Astrocyte (in vitro differentiated cells and primary cell): Measurements from ENCODE around the gene RIMBP2. TPM values are rescaled to one million over a fixed set of nuclear protein-coding genes. Genes with fewer than 3 reads are reported as not detected.

Experiments used
- DNase-seq: peaks from one replicate; pipeline ENCODE4 v3.0.0-alpha.2; 2010; ENCODE audit warnings: low read depth
- FAIRE-seq: peaks from 2 replicates; lab custom pipeline; 2011; peaks lifted over from hg19 to GRCh38; lab: Jason Lieb, UNC
- H2AFZ ChIP-seq: 2 replicates; pipeline ENCODE4 v1.6.0; 2012; ENCODE audit warnings: low read depth, low read length, inconsistent platforms
- H3K27ac ChIP-seq: 2 replicates; pipeline ENCODE4 v1.5.1; 2011; ENCODE audit warnings: low read depth, low read length, inconsistent platforms
- H3K27me3 ChIP-seq: 2 replicates; pipeline ENCODE4 v1.6.0; 2011; ENCODE audit warnings: low read length, inconsistent platforms; ENCODE audit not compliant: insufficient read depth
- H3K36me3 ChIP-seq: 2 replicates; pipeline ENCODE4 v1.5.1; 2011; ENCODE audit warnings: low read length, inconsistent platforms; ENCODE audit not compliant: insufficient read depth
- H3K4me1 ChIP-seq: 2 replicates; pipeline ENCODE4 v1.5.1; 2011; ENCODE audit warnings: low read length, inconsistent platforms; ENCODE audit not compliant: insufficient read depth
- H3K4me2 ChIP-seq: 2 replicates; pipeline ENCODE4 v1.6.0; 2012; ENCODE audit warnings: low read length, inconsistent platforms
- H3K4me3 ChIP-seq: 2 replicates; pipeline ENCODE4 v1.5.1; 2011; ENCODE audit warnings: low read depth, mild to moderate bottlenecking, low read length, inconsistent platforms; ENCODE audit not compliant: insufficient read depth
- H3K79me2 ChIP-seq: 2 replicates; pipeline ENCODE4 v1.6.0; 2012; ENCODE audit warnings: mild to moderate bottlenecking, low read length, inconsistent platforms; ENCODE audit not compliant: insufficient read depth
- H3K9ac ChIP-seq: 2 replicates; pipeline ENCODE4 v1.6.0; 2012; ENCODE audit warnings: mild to moderate bottlenecking, low read length, inconsistent platforms
- H3K9me3 ChIP-seq: 2 replicates; pipeline ENCODE4 v1.5.1; 2012; ENCODE audit warnings: low read depth, mild to moderate bottlenecking, low read length, inconsistent platforms; ENCODE audit not compliant: insufficient read depth
- H4K20me1 ChIP-seq: 2 replicates; pipeline ENCODE4 v1.6.0; 2012; ENCODE audit warnings: low read length, inconsistent platforms; ENCODE audit not compliant: insufficient read depth
- H3K27ac Mint-ChIP-seq: one replicate; pipeline ENCODE4 v1.8.0; 2021; ENCODE audit warnings: mild to moderate bottlenecking, mixed read lengths; ENCODE audit not compliant: unreplicated experiment
- H3K27me3 Mint-ChIP-seq: one replicate; pipeline ENCODE4 v1.8.0; 2021; ENCODE audit warnings: low read depth, mixed read lengths; ENCODE audit not compliant: unreplicated experiment
- H3K36me3 Mint-ChIP-seq: one replicate; pipeline ENCODE4 v1.8.0; 2021; ENCODE audit warnings: low read depth, mixed read lengths; ENCODE audit not compliant: unreplicated experiment
- H3K4me1 Mint-ChIP-seq: one replicate; pipeline ENCODE4 v1.8.0; 2021; ENCODE audit warnings: low read depth, mixed read lengths; ENCODE audit not compliant: unreplicated experiment
- H3K4me3 Mint-ChIP-seq: one replicate; pipeline ENCODE4 v1.8.0; 2021; ENCODE audit warnings: mild to moderate bottlenecking, moderate library complexity, mixed read lengths; ENCODE audit not compliant: unreplicated experiment
- H3K9me3 Mint-ChIP-seq: one replicate; pipeline ENCODE4 v1.8.0; 2021; ENCODE audit warnings: mild to moderate bottlenecking, mixed read lengths; ENCODE audit not compliant: unreplicated experiment
- EZH2 ChIP-seq: IDR thresholded peaks from 2 replicates; pipeline ENCODE4 v1.6.1; 2012; ENCODE audit warnings: mild to moderate bottlenecking, low read length, inconsistent platforms; ENCODE audit not compliant: insufficient read depth
- total RNA-seq: library from RNA; stranded (reverse); gene quantifications from 2 replicates; pipeline ENCODE4 v1.2.1, GENCODE V29; 2021
- TF ChIP-seq, protein P1 (sequence below): IDR thresholded peaks from 2 replicates; pipeline ENCODE4 v1.5.1; 2011; ENCODE audit warnings: low read depth, mild to moderate bottlenecking, inconsistent platforms, low read length, moderate library complexity; ENCODE audit not compliant: insufficient read depth

RIMBP2 gene
- total RNA-seq, 1 donor from 2014 or later, result 2.2 TPM

DNA sequence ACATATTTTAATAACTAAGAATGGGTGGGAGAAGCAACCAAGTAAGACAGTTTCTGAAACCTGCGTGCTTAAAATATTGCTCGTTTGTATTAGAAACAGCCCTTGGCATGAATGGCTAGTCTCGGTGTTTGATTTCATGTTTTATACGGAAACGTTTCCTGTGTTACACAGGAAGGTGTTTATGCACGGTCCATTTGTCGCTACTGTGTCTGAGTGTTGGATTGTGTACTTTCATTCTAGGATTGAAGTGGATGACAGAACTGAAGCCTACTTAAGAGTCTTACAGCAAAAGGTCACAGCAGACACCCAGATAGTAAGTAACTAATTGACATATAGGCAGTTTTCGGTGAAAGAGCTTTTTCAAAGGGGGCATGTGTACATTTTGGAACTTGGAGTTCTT lies 358.9 kb downstream of the RIMBP2 start:
- Histone ChIP-seq H3K9ac (no peak overlapping the region), H3K79me2 (no peaks in the 10 kb centered on the region), H2AFZ (no peak overlapping the region), H4K20me1 (no peaks in the 10 kb centered on the region), H3K4me1 (no peaks in the 10 kb centered on the region), H3K9me3 (no peaks in the 10 kb centered on the region), H3K36me3 (no peaks in the 10 kb centered on the region), H3K27ac (no peak overlapping the region), H3K4me2 (no peak overlapping the region), H3K4me3 (no peak overlapping the region), H3K27me3 (no peaks in the 10 kb centered on the region)
- H3K27me3 Mint-ChIP-seq, result no peaks in the 10 kb centered on the region
- no peak overlapping the region for H3K27ac Mint-ChIP-seq
- DNase-seq (no peak), FAIRE-seq (no peak)
- no peaks in the 10 kb centered on the region for H3K4me1 Mint-ChIP-seq
- no peaks in the 10 kb centered on the region for H3K36me3 Mint-ChIP-seq
- H3K9me3 Mint-ChIP-seq, result peaks cover 8% of the 10 kb centered on the region
- TF ChIP-seq EZH2, result no peak
- TF ChIP-seq, protein P1, sequence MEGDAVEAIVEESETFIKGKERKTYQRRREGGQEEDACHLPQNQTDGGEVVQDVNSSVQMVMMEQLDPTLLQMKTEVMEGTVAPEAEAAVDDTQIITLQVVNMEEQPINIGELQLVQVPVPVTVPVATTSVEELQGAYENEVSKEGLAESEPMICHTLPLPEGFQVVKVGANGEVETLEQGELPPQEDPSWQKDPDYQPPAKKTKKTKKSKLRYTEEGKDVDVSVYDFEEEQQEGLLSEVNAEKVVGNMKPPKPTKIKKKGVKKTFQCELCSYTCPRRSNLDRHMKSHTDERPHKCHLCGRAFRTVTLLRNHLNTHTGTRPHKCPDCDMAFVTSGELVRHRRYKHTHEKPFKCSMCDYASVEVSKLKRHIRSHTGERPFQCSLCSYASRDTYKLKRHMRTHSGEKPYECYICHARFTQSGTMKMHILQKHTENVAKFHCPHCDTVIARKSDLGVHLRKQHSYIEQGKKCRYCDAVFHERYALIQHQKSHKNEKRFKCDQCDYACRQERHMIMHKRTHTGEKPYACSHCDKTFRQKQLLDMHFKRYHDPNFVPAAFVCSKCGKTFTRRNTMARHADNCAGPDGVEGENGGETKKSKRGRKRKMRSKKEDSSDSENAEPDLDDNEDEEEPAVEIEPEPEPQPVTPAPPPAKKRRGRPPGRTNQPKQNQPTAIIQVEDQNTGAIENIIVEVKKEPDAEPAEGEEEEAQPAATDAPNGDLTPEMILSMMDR, result no peak
- no peak overlapping the region for H3K4me3 Mint-ChIP-seq

DNA sequence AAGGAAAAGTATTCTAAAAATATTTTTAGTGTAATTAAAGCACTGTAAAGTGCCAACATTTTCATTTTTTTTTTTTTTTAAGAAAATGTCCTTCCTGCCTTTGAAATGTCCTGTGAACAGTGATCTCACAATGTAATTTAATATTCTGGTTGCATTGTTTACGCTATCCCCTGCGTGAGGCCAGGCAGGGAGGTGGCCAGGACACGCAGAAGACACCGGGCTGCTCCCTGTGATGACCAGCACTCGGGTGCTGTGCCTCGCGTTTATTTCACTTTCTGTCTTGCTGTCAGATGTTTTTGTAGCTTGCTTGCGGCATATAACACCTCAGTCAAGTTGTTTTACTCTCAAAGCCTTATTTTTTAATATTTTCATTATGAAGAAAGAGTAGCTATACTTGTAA lies 359.9 kb downstream of the RIMBP2 start:
- no peaks in the 10 kb centered on the region for H3K79me2 ChIP-seq
- Mint-ChIP-seq H3K27me3 (no peaks in the 10 kb centered on the region), H3K36me3 (no peaks in the 10 kb centered on the region), H3K4me3 (no peak overlapping the region), H3K9me3 (peaks cover 12% of the 10 kb centered on the region), H3K4me1 (no peaks in the 10 kb centered on the region), H3K27ac (no peak overlapping the region)
- H3K9ac ChIP-seq, result no peak overlapping the region
- DNase-seq (no peak), FAIRE-seq (no peak)
- H3K9me3 ChIP-seq, result no peaks in the 10 kb centered on the region
- H3K4me2 ChIP-seq, result no peak overlapping the region
- no peaks in the 10 kb centered on the region for H3K4me1 ChIP-seq
- no peak overlapping the region for H3K4me3 ChIP-seq
- no peak overlapping the region for H2AFZ ChIP-seq
- no peak for TF ChIP-seq EZH2
- TF ChIP-seq, protein P1, result no peak
- no peaks in the 10 kb centered on the region for H4K20me1 ChIP-seq
- H3K27me3 ChIP-seq, result no peaks in the 10 kb centered on the region
- H3K27ac ChIP-seq, result no peak overlapping the region
- no peaks in the 10 kb centered on the region for H3K36me3 ChIP-seq

DNA sequence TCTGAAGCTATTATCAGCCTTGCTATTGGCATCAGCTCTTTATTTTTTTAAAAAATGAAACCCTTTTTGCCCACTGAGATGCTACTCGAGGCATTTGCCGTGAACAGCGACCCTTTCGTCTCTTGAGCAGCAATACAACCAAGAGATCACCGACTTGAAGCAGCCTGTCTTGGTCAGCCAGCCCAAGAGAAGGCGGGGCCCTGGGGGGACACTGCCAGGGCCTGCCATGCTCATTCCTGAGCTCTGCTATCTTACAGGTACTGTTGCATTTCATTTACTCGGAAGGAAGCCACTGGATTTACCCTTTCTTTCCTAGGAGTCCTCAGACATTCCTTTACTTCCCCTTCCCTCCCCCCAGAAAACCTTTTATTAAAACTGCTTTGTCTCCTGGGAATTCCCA lies 361.7 kb downstream of the RIMBP2 start:
- no peak for DNase-seq
- no peak overlapping the region for H2AFZ ChIP-seq
- H3K4me2 ChIP-seq, result no peak overlapping the region
- no peak for FAIRE-seq
- Mint-ChIP-seq H3K9me3 (peaks cover 12% of the 10 kb centered on the region), H3K27ac (no peak overlapping the region), H3K36me3 (no peaks in the 10 kb centered on the region), H3K4me3 (no peak overlapping the region), H3K27me3 (no peaks in the 10 kb centered on the region), H3K4me1 (no peaks in the 10 kb centered on the region)
- H3K4me3 ChIP-seq, result no peak overlapping the region
- H3K27me3 ChIP-seq, result no peaks in the 10 kb centered on the region
- no peaks in the 10 kb centered on the region for H3K4me1 ChIP-seq
- no peaks in the 10 kb centered on the region for H4K20me1 ChIP-seq
- no peak overlapping the region for H3K27ac ChIP-seq
- no peaks in the 10 kb centered on the region for H3K9me3 ChIP-seq
- H3K9ac ChIP-seq, result no peak overlapping the region
- TF ChIP-seq, protein P1, result no peak
- TF ChIP-seq EZH2, result no peak
- H3K79me2 ChIP-seq, result no peaks in the 10 kb centered on the region
- H3K36me3 ChIP-seq, result no peaks in the 10 kb centered on the region
